HCT116 (cell line): ENCODE data around the gene TAF4. TPM values are rescaled to one million over a fixed set of nuclear protein-coding genes. Genes with fewer than 3 reads are reported as not detected.

ENCODE experiments used
- ATAC-seq: fragments of 200-7000 bp; cut with Tn5 transposase; 2 replicates; pipeline ENCODE4 v1.9.1; 2020; ENCODE audit warnings: mild to moderate bottlenecking, moderate library complexity
- BruUV-seq: library from RNA; stranded (reverse); fragments of 400-500 nt; replicated peaks from 2 replicates; lab custom pipeline; 2021; lab: Mats Ljungman, UMichigan
- CTCF ChIA-PET: fragments of 300-600 bp; sonication (Branson Sonifier 250); formaldehyde crosslinking; loops from one replicate; lab custom pipeline; 2021; ENCODE audit warnings: antibody characterized with exemption; lab: Charles Lee
- POLR2A ChIA-PET: fragments of 300-600, 350-600 bp; sonication (Branson Sonifier 250); formaldehyde crosslinking; loops from one replicate; lab custom pipeline; 2021; ENCODE audit warnings: antibody characterized with exemption; lab: Charles Lee
- RAD21 ChIA-PET, 2 experiments: fragments of 300-600 bp; sonication (Branson Sonifier 250); formaldehyde crosslinking; loops; one replicate each; lab custom pipeline; 2023; ENCODE audit warnings: low total read pairs in 2 of 2; ENCODE audit not compliant: uncharacterized antibody in 2 of 2, unreplicated experiment in 2 of 2, low non-redundant PET in 1 of 2; lab: Charles Lee
- DNase-seq: peaks from one replicate; pipeline ENCODE4 v3.0.0-alpha.2; 2010; ENCODE audit warnings: low read depth, low spot score
- H2AFZ ChIP-seq: fragments of 200-600 bp; shearing (Covaris generic), sonication (generic); 2 replicates; pipeline ENCODE4 v1.6.1; 2017; ENCODE audit warnings: low read depth, mixed run types, mixed read lengths, antibody characterized with exemption, low read length; ENCODE audit not compliant: poor library complexity, severe bottlenecking
- H3K27ac ChIP-seq: 2 replicates; pipeline ENCODE4 v1.5.1; 2012; ENCODE audit warnings: low read depth, low read length
- H3K27me3 ChIP-seq: fragments of 200-600 bp; sonication (generic); 2 replicates; pipeline ENCODE4 v1.6.1; 2016; ENCODE audit warnings: mixed run types, low read length, mixed read lengths; ENCODE audit not compliant: insufficient read depth
- H3K36me3 ChIP-seq, 2 experiments: fragments of 200-500 bp in 1 of 2; fragments of 200-600 bp in 1 of 2; sonication (Bioruptor generic) in 1 of 2; sonication (generic) in 1 of 2; 2 replicates each; pipeline versions ENCODE4 v1.5.1 to v1.6.1; 2014 to 2016; ENCODE audit warnings: low read length in 2 of 2, inconsistent platforms in 1 of 2, mixed read lengths in 1 of 2, mixed run types in 1 of 2; ENCODE audit not compliant: insufficient read depth in 2 of 2, control insufficient read depth in 1 of 2
- H3K4me1 ChIP-seq, 2 experiments: fragments of 200-600 bp in 1 of 2; sonication (generic) in 1 of 2; 2 replicates each; pipeline versions ENCODE4 v1.5.1 to v1.6.1; 2012 to 2017; ENCODE audit warnings: low read length in 2 of 2, inconsistent platforms in 1 of 2, mild to moderate bottlenecking in 1 of 2, mixed read lengths in 1 of 2, mixed run types in 1 of 2, moderate library complexity in 1 of 2; ENCODE audit not compliant: insufficient read depth in 2 of 2, control insufficient read depth in 1 of 2
- H3K4me2 ChIP-seq: fragments of 200-600 bp; sonication (generic); 2 replicates; pipeline ENCODE4 v1.6.1; 2017; ENCODE audit warnings: mixed run types, low read length, mixed read lengths
- H3K4me3 ChIP-seq, 2 experiments: fragments of 200-600 bp in 1 of 2; sonication (generic) in 1 of 2; replicated peaks in 1 of 2; 2 replicates each; pipeline ENCODE4 v1.5.1; 2011 to 2016; ENCODE audit warnings: low read length in 2 of 2, control low read depth in 1 of 2, low read depth in 1 of 2, mild to moderate bottlenecking in 1 of 2, mixed read lengths in 1 of 2, mixed run types in 1 of 2
- H3K79me2 ChIP-seq: fragments of 200-600 bp; sonication (generic); 2 replicates; pipeline ENCODE4 v1.6.1; 2017; ENCODE audit warnings: mild to moderate bottlenecking, mixed run types, low read length, moderate library complexity, mixed read lengths; ENCODE audit not compliant: insufficient read depth
- H3K9ac ChIP-seq: fragments of 200-600 bp; sonication (generic); 2 replicates; pipeline ENCODE4 v1.6.1; 2016; ENCODE audit warnings: low read length, mixed read lengths
- H3K9me2 ChIP-seq: fragments of 200-600 bp; sonication (generic), shearing (Covaris generic); 2 replicates; pipeline ENCODE4 v1.6.1; 2017; ENCODE audit warnings: mixed run types, mild to moderate bottlenecking, moderate library complexity; ENCODE audit not compliant: insufficient read depth
- H3K9me3 ChIP-seq, 2 experiments: fragments of 200-500 bp in 1 of 2; fragments of 200-600 bp in 1 of 2; sonication (Bioruptor generic) in 1 of 2; sonication (generic) in 1 of 2; 2 replicates each; pipeline ENCODE4 v1.6.1; 2014 to 2017; ENCODE audit warnings: low read length in 2 of 2, mixed read lengths in 2 of 2, inconsistent platforms in 1 of 2, low read depth in 1 of 2, mild to moderate bottlenecking in 1 of 2, mixed run types in 1 of 2, moderate library complexity in 1 of 2; ENCODE audit not compliant: control insufficient read depth in 1 of 2, insufficient read depth in 1 of 2
- H4K20me1 ChIP-seq: fragments of 200-600 bp; sonication (generic), shearing (Covaris generic); 2 replicates; pipeline ENCODE4 v1.6.1; 2017; ENCODE audit warnings: mixed run types, mild to moderate bottlenecking, moderate library complexity; ENCODE audit not compliant: insufficient read depth
- ATF3 ChIP-seq: IDR thresholded peaks from 2 replicates; pipeline ENCODE4 v1.6.1; 2012
- CBX3 ChIP-seq: IDR thresholded peaks from 2 replicates; pipeline ENCODE4 v1.6.1; 2012; ENCODE audit warnings: low read depth
- CEBPB ChIP-seq: IDR thresholded peaks from 2 replicates; pipeline ENCODE4 v1.6.1; 2012; ENCODE audit warnings: low read depth
- CTCF ChIP-seq, 3 experiments: fragments of 200-600 bp in 1 of 3; sonication (generic) in 1 of 3; IDR thresholded peaks in 2 of 3; conservative IDR thresholded peaks in 1 of 3; 2 replicates each; pipeline ENCODE4 v1.5.1; 2012 to 2017; ENCODE audit warnings: low read depth in 2 of 3, low read length in 2 of 3, antibody characterized with exemption in 1 of 3, borderline replicate concordance in 1 of 3, control low read depth in 1 of 3, mild to moderate bottlenecking in 1 of 3, mixed read lengths in 1 of 3, mixed run types in 1 of 3, moderate library complexity in 1 of 3; ENCODE audit not compliant: insufficient read depth in 1 of 3
- EZH2 ChIP-seq: fragments of 200-600 bp; sonication (generic); IDR thresholded peaks from 2 replicates; pipeline ENCODE4 v1.6.1; 2017; ENCODE audit warnings: antibody characterized with exemption, mixed run types
- EZH2phosphoT487 ChIP-seq: fragments of 200-600 bp; IDR thresholded peaks from 2 replicates; pipeline ENCODE4 v1.6.1; 2018; ENCODE audit warnings: antibody characterized with exemption, borderline replicate concordance
- JUND ChIP-seq: IDR thresholded peaks from 2 replicates; pipeline ENCODE4 v1.6.1; 2012
- MAX ChIP-seq: IDR thresholded peaks from 2 replicates; pipeline ENCODE4 v1.6.1; 2012
- POLR2A ChIP-seq: IDR thresholded peaks from 2 replicates; pipeline ENCODE4 v1.7.0; 2011; ENCODE audit warnings: borderline replicate concordance; ENCODE audit not compliant: insufficient read depth, insufficient read length; ENCODE audit errors: extremely low read depth
- POLR2AphosphoS5 ChIP-seq: IDR thresholded peaks from 2 replicates; pipeline ENCODE4 v1.6.1; 2011; ENCODE audit warnings: mild to moderate bottlenecking, low read depth, low read length, moderate library complexity
- REST ChIP-seq: IDR thresholded peaks from 2 replicates; pipeline ENCODE4 v1.6.1; 2012; ENCODE audit warnings: low read depth
- SIN3A ChIP-seq: IDR thresholded peaks from 2 replicates; pipeline ENCODE4 v1.6.1; 2012; ENCODE audit warnings: low read depth
- SP1 ChIP-seq: IDR thresholded peaks from 2 replicates; pipeline ENCODE4 v1.6.1; 2012; ENCODE audit warnings: low read depth
- SRF ChIP-seq: IDR thresholded peaks from 2 replicates; pipeline ENCODE4 v1.6.1; 2012; ENCODE audit warnings: low read depth
- TCF7L2 ChIP-seq: IDR thresholded peaks from 2 replicates; pipeline ENCODE4 v1.7.0; 2011; ENCODE audit warnings: borderline replicate concordance, inconsistent platforms; ENCODE audit not compliant: insufficient read depth, insufficient read length; ENCODE audit errors: extremely low read depth
- YY1 ChIP-seq: IDR thresholded peaks from 2 replicates; pipeline ENCODE4 v1.6.1; 2011; ENCODE audit warnings: low read length, low read depth, moderate library complexity, mild to moderate bottlenecking; ENCODE audit not compliant: insufficient replicate concordance; ENCODE audit errors: extremely low read depth
- ZFX ChIP-seq: fragments of 450-650 bp; IDR thresholded peaks from 2 replicates; pipeline ENCODE4 v1.6.1; 2017
- ZNF274 ChIP-seq: fragments of 200-500 bp; sonication (Bioruptor generic); IDR thresholded peaks from 2 replicates; pipeline ENCODE4 v1.6.1; 2014; ENCODE audit warnings: mild to moderate bottlenecking, low read depth, low read length, inconsistent platforms
- intact Hi-C: fragments of 100-400 bp; cut with micrococcal nuclease; formaldehyde crosslinking; loops from 2 replicates; pipeline ENCODE4 v1.10.0; 2022
- total RNA-seq: library from RNA; stranded (reverse); gene quantifications from one replicate; pipeline ENCODE4 v1.2.1, GENCODE V29; 2021; ENCODE audit not compliant: unreplicated experiment

Gene TAF4
- total RNA-seq, 1 experiment from 2014 or later = 26.8 TPM

GRCh38 chr20:62069741-62070216 is 4.1 kb upstream of the TAF4 start:
- no TSS peak for BruUV-seq
- peaks cover 7 to 17% of the 10 kb centered on the region in 2 experiments for H3K4me1 ChIP-seq
- H3K27ac ChIP-seq = no peak overlapping the region
- no peaks in the 10 kb centered on the region for H3K79me2 ChIP-seq
- ChIA-PET POLR2A (no interaction called here), CTCF (no interaction called here), RAD21 (no interaction called here)
- H3K9me2 ChIP-seq = no peaks in the 10 kb centered on the region
- no peaks in the 10 kb centered on the region for H3K36me3 ChIP-seq
- no peak for DNase-seq
- intact Hi-C loops = loop anchor here (5.0 kb wide), 1 partner anchor 53 kb away; the partner anchor contains the start of gene LSM14B
- H3K9me3 ChIP-seq = peaks cover 8 to 9% of the 10 kb centered on the region in 2 experiments; a peak in 2 of 4 replicates
- no peak overlapping the region for H3K4me2 ChIP-seq
- no peaks in the 10 kb centered on the region for H4K20me1 ChIP-seq
- no peak for ATAC-seq
- H3K4me3 ChIP-seq = no peak overlapping the region
- no peak for TF ChIP-seq CEBPB
- TF ChIP-seq CTCF (IDR thresholded peaks at IDR 0.05 in 2 of 3, conservative IDR thresholded peaks at IDR 0.05 in 1 of 3; ENCODE audit: borderline replicate concordance in 1 of 3, insufficient read depth in 1 of 3, low read depth in 2 of 3, low read length in 2 of 3) = no peak
- TF ChIP-seq MAX = no peak
- TF ChIP-seq SRF = no peak
- no peak for TF ChIP-seq SIN3A
- TF ChIP-seq ATF3 = no peak
- no peak for TF ChIP-seq JUND
- no peak for TF ChIP-seq EZH2phosphoT487
- no peak for TF ChIP-seq ZNF274
- no peak for TF ChIP-seq SP1
- no peak for TF ChIP-seq CBX3
- no peak for TF ChIP-seq YY1
- no peak for TF ChIP-seq EZH2
- no peak for TF ChIP-seq ZFX
- TF ChIP-seq TCF7L2 = no peak
- TF ChIP-seq POLR2AphosphoS5 = no peak
- TF ChIP-seq REST = no peak
- TF ChIP-seq POLR2A = no peak
- H2AFZ ChIP-seq = no peak overlapping the region
- H3K9ac ChIP-seq = no peak overlapping the region
- no peaks in the 10 kb centered on the region for H3K27me3 ChIP-seq
